Activated CD4-positive, alpha-beta memory T cell treated with anti-CD3 and anti-CD28 coated beads for 36 hours (primary cell): Measurements from ENCODE around the gene SLC39A12. TPM values are rescaled to one million over a fixed set of nuclear protein-coding genes. Genes with fewer than 3 reads are reported as not detected.

Experiments
- CTCF ChIA-PET: fragments of 350-600 bp; sonication (Branson Sonifier 250); formaldehyde crosslinking; loops from one replicate; lab custom pipeline; 2021; ENCODE audit warnings: antibody characterized with exemption, inconsistent platforms; lab: Charles Lee
- POLR2A ChIA-PET: fragments of 350-600 bp; sonication (Branson Sonifier 250); formaldehyde crosslinking; loops from one replicate; lab custom pipeline; 2021; ENCODE audit warnings: antibody characterized with exemption; lab: Charles Lee
- DNase-seq: peaks from one replicate; pipeline ENCODE4 v3.0.0-alpha.2; 2020
- H3K27ac Mint-ChIP-seq: one replicate; pipeline ENCODE4 v1.8.0; 2021; ENCODE audit warnings: mixed read lengths
- H3K27me3 Mint-ChIP-seq: one replicate; pipeline ENCODE4 v1.8.0; 2021; ENCODE audit warnings: mixed read lengths
- H3K36me3 Mint-ChIP-seq: one replicate; pipeline ENCODE4 v1.8.0; 2021; ENCODE audit warnings: mixed read lengths
- H3K4me1 Mint-ChIP-seq: one replicate; pipeline ENCODE4 v1.8.0; 2021; ENCODE audit warnings: low read depth, mixed read lengths
- H3K4me3 Mint-ChIP-seq: one replicate; pipeline ENCODE4 v1.8.0; 2021; ENCODE audit warnings: mild to moderate bottlenecking, mixed read lengths
- H3K9me3 Mint-ChIP-seq: one replicate; pipeline ENCODE4 v1.8.0; 2021; ENCODE audit warnings: mixed read lengths
- intact Hi-C: fragments of 100-400 bp; cut with micrococcal nuclease; formaldehyde crosslinking; loops from one replicate; pipeline ENCODE4 v1.15.1; 2023
- total RNA-seq, 2 experiments: library from RNA; stranded (reverse); gene quantifications; one replicate each; pipeline ENCODE4 v1.2.3, GENCODE V29; 2021

Gene SLC39A12
- total RNA-seq, 2 experiments from 2014 or later: not detected

GRCh38 chr10:17980846-17981565 is 29.3 kb downstream of the SLC39A12 start:
- no peak overlapping the region for H3K27ac Mint-ChIP-seq
- no peak for DNase-seq
- CTCF ChIA-PET: interaction anchor here (0.6 kb wide), 1 partner anchor 13 kb away, joined by 3 read pairs; no protein-coding TSS in a partner anchor
- no peaks in the 10 kb centered on the region for H3K9me3 Mint-ChIP-seq
- H3K36me3 Mint-ChIP-seq: no peaks in the 10 kb centered on the region
- H3K4me3 Mint-ChIP-seq: no peak overlapping the region
- intact Hi-C loops: no loop called here
- no peaks in the 10 kb centered on the region for H3K4me1 Mint-ChIP-seq
- no peaks in the 10 kb centered on the region for H3K27me3 Mint-ChIP-seq
- POLR2A ChIA-PET: no interaction called here

GRCh38 chr10:17981766-17982380 is 30.2 kb downstream of the SLC39A12 start:
- POLR2A ChIA-PET: no interaction called here
- Mint-ChIP-seq H3K27ac (no peak overlapping the region), H3K4me1 (no peaks in the 10 kb centered on the region), H3K4me3 (no peak overlapping the region), H3K36me3 (no peaks in the 10 kb centered on the region), H3K9me3 (no peaks in the 10 kb centered on the region), H3K27me3 (no peaks in the 10 kb centered on the region)
- CTCF ChIA-PET: no interaction called here
- DNase-seq: no peak
- intact Hi-C loops: no loop called here

- no peak overlapping the region for H3K27ac Mint-ChIP-seq
- no peak overlapping the region for H3K4me3 Mint-ChIP-seq
- intact Hi-C loops: no loop called here
- H3K27me3 Mint-ChIP-seq: no peaks in the 10 kb centered on the region
- no peaks in the 10 kb centered on the region for H3K36me3 Mint-ChIP-seq
- POLR2A ChIA-PET: no interaction called here
- no peaks in the 10 kb centered on the region for H3K4me1 Mint-ChIP-seq
- H3K9me3 Mint-ChIP-seq: no peaks in the 10 kb centered on the region
- no peak for DNase-seq
- CTCF ChIA-PET: no interaction called here
These were observed 32.3 kb downstream of the SLC39A12 start for GRCh38 chr10:17984056-17984455.

- H3K4me3 Mint-ChIP-seq: no peak overlapping the region
- intact Hi-C loops: no loop called here
- POLR2A ChIA-PET: no interaction called here
- CTCF ChIA-PET: no interaction called here
- no peak for DNase-seq
- no peak overlapping the region for H3K27ac Mint-ChIP-seq
- no peaks in the 10 kb centered on the region for H3K9me3 Mint-ChIP-seq
- H3K4me1 Mint-ChIP-seq: no peaks in the 10 kb centered on the region
- H3K27me3 Mint-ChIP-seq: no peaks in the 10 kb centered on the region
- no peaks in the 10 kb centered on the region for H3K36me3 Mint-ChIP-seq
These were observed 32.8 kb downstream of the SLC39A12 start for GRCh38 chr10:17984563-17984962.

- ChIA-PET POLR2A (no interaction called here), CTCF (no interaction called here)
- Mint-ChIP-seq H3K4me3 (no peak overlapping the region), H3K27ac (no peak overlapping the region), H3K4me1 (no peaks in the 10 kb centered on the region), H3K9me3 (no peaks in the 10 kb centered on the region), H3K36me3 (no peaks in the 10 kb centered on the region), H3K27me3 (no peaks in the 10 kb centered on the region)
- intact Hi-C loops: no loop called here
- DNase-seq: no peak
These were observed 38.4 kb downstream of the SLC39A12 start for GRCh38 chr10:17989908-17990767.

GRCh38 chr10:17992266-17992665 is 40.5 kb downstream of the SLC39A12 start:
- Mint-ChIP-seq H3K4me3 (no peak overlapping the region), H3K36me3 (no peaks in the 10 kb centered on the region), H3K4me1 (no peaks in the 10 kb centered on the region), H3K27me3 (no peaks in the 10 kb centered on the region), H3K27ac (no peak overlapping the region), H3K9me3 (no peaks in the 10 kb centered on the region)
- intact Hi-C loops: no loop called here
- ChIA-PET POLR2A (no interaction called here), CTCF (interaction anchor here (0.5 kb wide), 1 partner anchor 483 kb away, joined by 4 read pairs; no protein-coding TSS in a partner anchor)
- no peak for DNase-seq

GRCh38 chr10:17993361-17993760 is 41.6 kb downstream of the SLC39A12 start:
- Mint-ChIP-seq H3K4me3 (no peak overlapping the region), H3K27ac (no peak overlapping the region), H3K27me3 (no peaks in the 10 kb centered on the region), H3K4me1 (no peaks in the 10 kb centered on the region), H3K9me3 (no peaks in the 10 kb centered on the region), H3K36me3 (no peaks in the 10 kb centered on the region)
- DNase-seq: no peak
- CTCF ChIA-PET: no interaction called here
- POLR2A ChIA-PET: no interaction called here
- intact Hi-C loops: no loop called here

- Mint-ChIP-seq H3K27me3 (no peaks in the 10 kb centered on the region), H3K9me3 (no peaks in the 10 kb centered on the region), H3K27ac (no peak overlapping the region), H3K4me1 (no peaks in the 10 kb centered on the region), H3K36me3 (no peaks in the 10 kb centered on the region), H3K4me3 (no peak overlapping the region)
- ChIA-PET CTCF (no interaction called here), POLR2A (no interaction called here)
- intact Hi-C loops: no loop called here
- DNase-seq: no peak
These were observed 48.9 kb downstream of the SLC39A12 start for GRCh38 chr10:18000601-18001000.

GRCh38 chr10:18005445-18005780 is 53.7 kb downstream of the SLC39A12 start:
- no peak for DNase-seq
- intact Hi-C loops: no loop called here
- Mint-ChIP-seq H3K4me1 (no peaks in the 10 kb centered on the region), H3K27ac (no peak overlapping the region), H3K36me3 (no peaks in the 10 kb centered on the region), H3K4me3 (no peak overlapping the region), H3K9me3 (no peaks in the 10 kb centered on the region), H3K27me3 (peaks cover 1% of the 10 kb centered on the region)
- ChIA-PET POLR2A (no interaction called here), CTCF (no interaction called here)

GRCh38 chr10:18005781-18006456 is 54.2 kb downstream of the SLC39A12 start:
- POLR2A ChIA-PET: no interaction called here
- intact Hi-C loops: no loop called here
- CTCF ChIA-PET: no interaction called here

GRCh38 chr10:18008986-18009385 is 57.3 kb downstream of the SLC39A12 start:
- no peak overlapping the region for H3K27ac Mint-ChIP-seq
- peaks cover 1% of the 10 kb centered on the region for H3K27me3 Mint-ChIP-seq
- DNase-seq: no peak
- H3K4me3 Mint-ChIP-seq: no peak overlapping the region
- H3K9me3 Mint-ChIP-seq: no peaks in the 10 kb centered on the region
- intact Hi-C loops: no loop called here
- ChIA-PET CTCF (no interaction called here), POLR2A (no interaction called here)
- no peaks in the 10 kb centered on the region for H3K4me1 Mint-ChIP-seq
- no peaks in the 10 kb centered on the region for H3K36me3 Mint-ChIP-seq

More at GRCh38 chr10:18005781-18006456, 54.2 kb downstream of the SLC39A12 start:
- Mint-ChIP-seq H3K9me3 (no peaks in the 10 kb centered on the region), H3K27ac (no peak overlapping the region), H3K4me1 (no peaks in the 10 kb centered on the region), H3K27me3 (peaks cover 1% of the 10 kb centered on the region), H3K4me3 (no peak overlapping the region), H3K36me3 (no peaks in the 10 kb centered on the region)
- DNase-seq: no peak

GRCh38 chr10:18010050-18010449 is 58.3 kb downstream of the SLC39A12 start:
- no peak for DNase-seq
- CTCF ChIA-PET: no interaction called here
- Mint-ChIP-seq H3K27ac (no peak overlapping the region), H3K27me3 (peaks cover 1% of the 10 kb centered on the region), H3K9me3 (no peaks in the 10 kb centered on the region), H3K4me3 (no peak overlapping the region), H3K4me1 (no peaks in the 10 kb centered on the region), H3K36me3 (no peaks in the 10 kb centered on the region)
- intact Hi-C loops: no loop called here
- POLR2A ChIA-PET: no interaction called here
